ENCODE results near the gene SLC4A3. TPM values are rescaled to one million over a fixed set of nuclear protein-coding genes. Genes with fewer than 3 reads are reported as not detected.

SLC4A3 gene
- total RNA-seq, 4 donors from 2014 or later: 0.48 to 3.2 (median 2.1) TPM

- no peak overlapping the region for H3K4me3 ChIP-seq
- 60% methylated on average over 4 of the region's 4 CpGs for WGBS
- TF ChIP-seq POLR2AphosphoS5 (IDR thresholded peaks at IDR 0.05) (no peak), EP300 (IDR thresholded peaks at IDR 0.05) (no peak), POLR2A (IDR thresholded peaks at IDR 0.05) (no peak), CTCF (IDR thresholded peaks at IDR 0.05) (no peak)
- no peaks in the 10 kb centered on the region for H3K27me3 ChIP-seq
- H3K27ac ChIP-seq: no peak overlapping the region
- peaks cover 21% of the 10 kb centered on the region for H3K36me3 ChIP-seq
- no peak for DNase-seq (ENCODE audit: low spot score in 2 of 2)
- H3K9me3 ChIP-seq: no peaks in the 10 kb centered on the region
- H3K4me1 ChIP-seq: no peaks in the 10 kb centered on the region
Measured at GRCh38 chr2:219619235-219619634, 8.2 kb upstream of the SLC4A3 start.

- WGBS: 80% methylated on average over 6 of the region's 6 CpGs
- no peak for TF ChIP-seq EP300 (IDR thresholded peaks at IDR 0.05)
- TF ChIP-seq POLR2A (IDR thresholded peaks at IDR 0.05): no peak
- no peak for TF ChIP-seq POLR2AphosphoS5 (IDR thresholded peaks at IDR 0.05)
- no peak for TF ChIP-seq CTCF (IDR thresholded peaks at IDR 0.05)
- H3K4me3 ChIP-seq: no peak overlapping the region
- H3K4me1 ChIP-seq: no peaks in the 10 kb centered on the region
- peaks cover 7% of the 10 kb centered on the region for H3K36me3 ChIP-seq
- H3K27ac ChIP-seq: no peak overlapping the region
- no peaks in the 10 kb centered on the region for H3K9me3 ChIP-seq
- no peak for DNase-seq (ENCODE audit: low spot score in 2 of 2)
- no peaks in the 10 kb centered on the region for H3K27me3 ChIP-seq
Measured at GRCh38 chr2:219620546-219620945, 6.9 kb upstream of the SLC4A3 start.

- WGBS: 76% methylated on average over 4 of the region's 4 CpGs
- DNase-seq (ENCODE audit: low spot score in 2 of 2): no peak
- TF ChIP-seq CTCF (IDR thresholded peaks at IDR 0.05): no peak
- no peak for TF ChIP-seq EP300 (IDR thresholded peaks at IDR 0.05)
- TF ChIP-seq POLR2AphosphoS5 (IDR thresholded peaks at IDR 0.05): no peak
- no peak for TF ChIP-seq POLR2A (IDR thresholded peaks at IDR 0.05)
- H3K4me1 ChIP-seq: peaks cover 2% of the 10 kb centered on the region
- no peaks in the 10 kb centered on the region for H3K9me3 ChIP-seq
- peaks cover 2% of the 10 kb centered on the region for H3K27me3 ChIP-seq
- H3K36me3 ChIP-seq: no peaks in the 10 kb centered on the region
- no peak overlapping the region for H3K4me3 ChIP-seq
- H3K27ac ChIP-seq: no peak overlapping the region
Measured at GRCh38 chr2:219621935-219622334, 5.5 kb upstream of the SLC4A3 start.

- TF ChIP-seq EP300 (IDR thresholded peaks at IDR 0.05) (no peak), CTCF (IDR thresholded peaks at IDR 0.05) (no peak), POLR2A (IDR thresholded peaks at IDR 0.05) (no peak), POLR2AphosphoS5 (IDR thresholded peaks at IDR 0.05) (no peak)
- Histone ChIP-seq H3K27ac (no peak overlapping the region), H3K36me3 (no peaks in the 10 kb centered on the region), H3K27me3 (peaks cover 5% of the 10 kb centered on the region), H3K4me1 (peaks cover 5% of the 10 kb centered on the region), H3K4me3 (no peak overlapping the region), H3K9me3 (no peaks in the 10 kb centered on the region)
- DNase-seq (ENCODE audit: low spot score in 2 of 2): no peak
- WGBS: 93% methylated on average over 2 of the region's 2 CpGs
Measured at GRCh38 chr2:219622472-219622871, 5.0 kb upstream of the SLC4A3 start.

GRCh38 chr2:219624565-219624964 is 2.9 kb upstream of the SLC4A3 start:
- Histone ChIP-seq H3K27me3 (peaks cover 16% of the 10 kb centered on the region), H3K27ac (no peak overlapping the region), H3K9me3 (no peaks in the 10 kb centered on the region), H3K4me1 (peaks cover 12% of the 10 kb centered on the region), H3K4me3 (no peak overlapping the region), H3K36me3 (no peaks in the 10 kb centered on the region)
- WGBS: 65% methylated on average over 4 of the region's 6 CpGs
- DNase-seq (ENCODE audit: low spot score in 2 of 2): no peak
- TF ChIP-seq CTCF (IDR thresholded peaks at IDR 0.05) (no peak), EP300 (IDR thresholded peaks at IDR 0.05) (no peak)

Measured in suprapubic skin (tissue), 4 donors.